Sigmoid colon (tissue), 7 donors: ENCODE measurements around the gene SAA1. TPM values are rescaled to one million over a fixed set of nuclear protein-coding genes. Genes with fewer than 3 reads are reported as not detected.

ENCODE experiments used
- DNase-seq: peaks from one replicate; pipeline ENCODE4 v3.0.0-alpha.2; 2019
- H3K27ac ChIP-seq, 4 donors: fragments of 200-600 bp; sonication (generic); one replicate each; pipeline ENCODE4 v1.5.1; 2016 to 2019; ENCODE audit warnings: mild to moderate bottlenecking in 1 of 4
- H3K27me3 ChIP-seq, 3 donors: fragments of 200-600 bp; sonication (generic); one replicate each; pipeline ENCODE4 v1.5.1; 2019; ENCODE audit warnings: mild to moderate bottlenecking in 1 of 3
- H3K36me3 ChIP-seq, 4 donors: fragments of 200-600 bp; sonication (generic); one replicate each; pipeline ENCODE4 v1.5.1; 2016 to 2019
- H3K4me1 ChIP-seq, 4 donors: fragments of 200-600 bp; sonication (generic); one replicate each; pipeline ENCODE4 v1.5.1; 2017 to 2019
- H3K4me3 ChIP-seq, 4 donors: fragments of 200-600 bp; sonication (generic); one replicate each; pipeline ENCODE4 v1.5.1; 2017 to 2019; ENCODE audit warnings: mild to moderate bottlenecking in 2 of 4, moderate library complexity in 1 of 4
- H3K9me3 ChIP-seq, 4 donors: fragments of 200-600 bp in 3 of 4; sonication (generic) in 3 of 4; one replicate each; pipeline versions ENCODE4 v1.5.1 to v1.6.1; 2013 to 2019
- CTCF ChIP-seq, 4 experiments: fragments of 450-650 bp in 3 of 4; fragments of 200-600 bp in 1 of 4; IDR thresholded peaks; one replicate each; pipeline ENCODE4 v1.5.1; 2016 to 2019; ENCODE audit warnings: antibody characterized with exemption in 4 of 4, mild to moderate bottlenecking in 3 of 4, moderate library complexity in 2 of 4
- EP300 ChIP-seq, 4 donors: sonication (generic); formaldehyde crosslinking; IDR thresholded peaks; one replicate each; pipeline ENCODE4 v1.6.1; 2017; ENCODE audit warnings: antibody characterized with exemption in 4 of 4
- POLR2A ChIP-seq, 2 donors: fragments of 450-650 bp; IDR thresholded peaks; one replicate each; pipeline ENCODE4 v1.6.1; 2016; ENCODE audit warnings: antibody characterized with exemption in 2 of 2, mild to moderate bottlenecking in 2 of 2, moderate library complexity in 2 of 2
- POLR2AphosphoS5 ChIP-seq, 4 donors: sonication (generic); formaldehyde crosslinking; IDR thresholded peaks; one replicate each; pipeline ENCODE4 v1.6.1; 2017; ENCODE audit warnings: antibody characterized with exemption in 4 of 4
- WGBS, 2 donors: extraction: QIAGEN DNeasy Blood & Tissue Kit; methylation state at CpG; one replicate each; pipeline ENCODE4 v1.1.7; 2013; 5-methylcytosine and 5-hydroxymethylcytosine counted together
- intact Hi-C: fragments of 100-400 bp; cut with DNase I; formaldehyde crosslinking; loops from one replicate; pipeline ENCODE4 v1.15.1; 2023
- polyA plus RNA-seq, 3 donors: library from polyadenylated mRNA; stranded (reverse); fragments of 200-250 nt; gene quantifications; one replicate each; pipeline ENCODE4 v1.2.3, GENCODE V29; 2013
- total RNA-seq, 4 donors: library from RNA; depleted of rRNA; stranded (reverse); fragments of >200 nt; gene quantifications; one replicate each; pipeline ENCODE4 v1.1.0, GENCODE V29; 2016
- donor health status: healthy with polysubstance abuse.
- donor health status: Bipolar disorder and iron deficiency.
- donor health status: healthy.

Gene SAA1
- total and polyA plus RNA-seq, 7 donors, result 1.6 to 250 (median 8.5) TPM; not detected in 1

DNA sequence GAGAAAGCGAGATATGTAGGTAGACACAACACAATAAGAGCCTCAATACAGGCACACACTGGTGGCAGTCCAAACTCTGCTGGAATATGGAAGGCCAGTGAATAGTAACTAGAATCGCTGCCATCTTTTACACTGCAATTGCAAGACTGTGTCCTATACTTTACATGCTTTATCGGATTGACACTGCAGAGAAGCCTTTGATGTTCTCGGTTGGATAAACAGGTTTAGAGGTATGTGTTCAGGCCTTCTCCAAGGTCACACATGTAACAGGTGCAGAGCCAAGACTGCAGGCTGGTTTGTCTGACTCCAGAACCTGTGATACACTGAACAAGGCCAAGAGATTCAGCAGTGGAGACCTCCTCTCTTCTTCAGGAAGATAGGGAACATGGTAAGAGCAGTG, 5.1 kb downstream of the SAA1 start:
- 62 to 79% methylated on average over 4 of the region's 4 CpGs for WGBS, 2 donors
- no peak for DNase-seq
- no peaks in the 10 kb centered on the region for H3K9me3 ChIP-seq
- no peaks in the 10 kb centered on the region for H3K4me1 ChIP-seq
- H3K36me3 ChIP-seq, result no peaks in the 10 kb centered on the region
- H3K4me3 ChIP-seq, result no peak overlapping the region
- H3K27ac ChIP-seq, result no peak overlapping the region
- TF ChIP-seq POLR2AphosphoS5 (IDR thresholded peaks at IDR 0.05), result no peak
- TF ChIP-seq EP300 (IDR thresholded peaks at IDR 0.05), result no peak
- TF ChIP-seq CTCF (IDR thresholded peaks at IDR 0.05), result no peak
- no peak for TF ChIP-seq POLR2A (IDR thresholded peaks at IDR 0.05)
- H3K27me3 ChIP-seq, result no peaks in the 10 kb centered on the region
- intact Hi-C loops, result no loop called here

DNA sequence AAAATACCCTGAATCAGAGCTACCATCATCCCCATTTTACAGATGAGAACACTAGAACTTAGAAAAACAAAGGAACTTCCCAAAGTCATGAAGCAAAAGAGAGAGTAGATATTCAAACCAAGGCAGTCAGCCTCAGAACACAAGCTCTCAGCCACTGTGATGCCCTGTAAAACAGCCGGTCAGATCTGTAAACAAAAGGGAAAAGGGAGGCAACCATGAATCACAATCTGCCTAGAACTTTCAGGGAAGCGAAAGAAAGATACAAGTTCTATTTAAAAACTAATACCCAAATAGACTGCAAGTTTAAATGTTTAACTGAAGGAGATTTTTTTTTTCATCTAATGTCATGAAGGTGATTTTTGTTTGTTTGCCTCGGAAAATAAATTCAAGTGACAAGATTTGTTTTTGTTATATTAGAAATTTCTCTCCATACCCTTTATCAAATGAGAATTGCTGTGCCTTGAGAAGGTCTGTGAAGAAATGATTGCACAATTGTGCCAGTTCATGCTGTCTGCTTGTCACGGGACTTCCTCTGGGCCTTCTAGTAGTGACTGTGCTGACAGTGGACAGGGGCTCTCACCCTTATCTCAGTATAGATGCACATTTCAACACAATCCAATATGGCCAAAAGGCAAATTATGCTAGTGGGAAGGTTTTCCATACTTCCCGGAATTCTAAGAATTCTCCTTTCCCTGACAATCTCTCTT, 11.7 kb downstream of the SAA1 start:
- TF ChIP-seq POLR2A (IDR thresholded peaks at IDR 0.05), result no peak
- no peak for TF ChIP-seq POLR2AphosphoS5 (IDR thresholded peaks at IDR 0.05)
- no peak for TF ChIP-seq CTCF (IDR thresholded peaks at IDR 0.05)
- TF ChIP-seq EP300 (IDR thresholded peaks at IDR 0.05), result no peak
- Histone ChIP-seq H3K4me3 (no peak overlapping the region), H3K27ac (peak overlapping the region in 1 of 4 donors; percentile 3), H3K9me3 (no peaks in the 10 kb centered on the region), H3K36me3 (peaks cover 0 to 26% (median 0%) of the 10 kb centered on the region in 4 donors), H3K4me1 (no peaks in the 10 kb centered on the region), H3K27me3 (no peaks in the 10 kb centered on the region)
- DNase-seq, result no peak
- intact Hi-C loops, result no loop called here
- WGBS, 2 donors, result 89 to 90% methylated on average over 5 of the region's 5 CpGs

DNA sequence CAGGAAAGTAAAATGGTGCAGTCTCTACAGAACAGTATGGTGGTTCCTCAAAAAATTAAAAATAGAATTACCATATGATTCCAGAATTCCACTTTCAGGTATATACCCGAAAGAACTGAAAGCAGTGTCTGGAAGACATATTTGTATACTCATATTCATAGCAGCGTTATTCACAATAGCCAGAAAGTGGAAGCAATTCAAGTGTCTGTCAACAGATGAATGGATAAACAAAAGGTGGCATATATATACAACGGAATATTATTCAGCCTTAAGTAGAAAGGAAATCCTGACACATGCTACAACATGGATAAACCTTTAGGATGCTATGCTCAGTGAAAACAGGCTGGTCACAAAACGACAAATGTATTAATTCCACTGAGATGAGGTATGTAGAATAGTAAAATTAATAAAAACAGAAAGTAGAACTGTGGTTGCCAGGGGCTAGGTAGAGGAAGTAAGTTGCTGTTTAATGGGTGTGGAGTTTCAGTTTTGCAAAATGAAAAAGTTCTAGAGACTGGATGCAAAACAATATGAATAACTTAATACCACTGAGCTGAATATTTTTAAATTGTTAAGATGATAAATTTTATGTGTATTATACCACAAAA, 14.5 kb downstream of the SAA1 start:
- Histone ChIP-seq H3K4me3 (no peak overlapping the region), H3K27me3 (no peaks in the 10 kb centered on the region), H3K4me1 (no peaks in the 10 kb centered on the region), H3K27ac (no peak overlapping the region), H3K9me3 (no peaks in the 10 kb centered on the region), H3K36me3 (peaks cover 0 to 43% (median 0%) of the 10 kb centered on the region in 4 donors)
- no peak for TF ChIP-seq EP300 (IDR thresholded peaks at IDR 0.05)
- TF ChIP-seq POLR2AphosphoS5 (IDR thresholded peaks at IDR 0.05), result no peak
- TF ChIP-seq POLR2A (IDR thresholded peaks at IDR 0.05), result no peak
- TF ChIP-seq CTCF (IDR thresholded peaks at IDR 0.05), result no peak
- no peak for DNase-seq
- intact Hi-C loops, result no loop called here
- WGBS, 2 donors, result 65 to 82% methylated on average over 4 of the region's 4 CpGs

- intact Hi-C loops, result no loop called here
- no peaks in the 10 kb centered on the region for H3K4me1 ChIP-seq
- no peak for TF ChIP-seq EP300 (IDR thresholded peaks at IDR 0.05)
- no peak for TF ChIP-seq POLR2AphosphoS5 (IDR thresholded peaks at IDR 0.05)
- TF ChIP-seq POLR2A (IDR thresholded peaks at IDR 0.05), result no peak
- TF ChIP-seq CTCF (IDR thresholded peaks at IDR 0.05), result no peak
Measured at GRCh38 chr11:18282626-18283025, 16.6 kb downstream of the SAA1 start.

More at GRCh38 chr11:18282626-18283025, 16.6 kb downstream of the SAA1 start:
- H3K27me3 ChIP-seq, result no peaks in the 10 kb centered on the region
- WGBS, 2 donors, result 81 to 94% methylated on average over 2 of the region's 2 CpGs
- no peak overlapping the region for H3K27ac ChIP-seq
- H3K9me3 ChIP-seq, result no peaks in the 10 kb centered on the region
- H3K4me3 ChIP-seq, result no peak overlapping the region
- peaks cover 0 to 64% (median 11%) of the 10 kb centered on the region in 4 donors for H3K36me3 ChIP-seq
- no peak for DNase-seq
